ENCODE results near the gene POLR1H. TPM values are rescaled to one million over a fixed set of nuclear protein-coding genes. Genes with fewer than 3 reads are reported as not detected.

Gene POLR1H
- polyA plus RNA-seq, 2 of the 4 experiments (the other 2 are of a cell fraction) = 25.5 to 34.6 TPM

DNA sequence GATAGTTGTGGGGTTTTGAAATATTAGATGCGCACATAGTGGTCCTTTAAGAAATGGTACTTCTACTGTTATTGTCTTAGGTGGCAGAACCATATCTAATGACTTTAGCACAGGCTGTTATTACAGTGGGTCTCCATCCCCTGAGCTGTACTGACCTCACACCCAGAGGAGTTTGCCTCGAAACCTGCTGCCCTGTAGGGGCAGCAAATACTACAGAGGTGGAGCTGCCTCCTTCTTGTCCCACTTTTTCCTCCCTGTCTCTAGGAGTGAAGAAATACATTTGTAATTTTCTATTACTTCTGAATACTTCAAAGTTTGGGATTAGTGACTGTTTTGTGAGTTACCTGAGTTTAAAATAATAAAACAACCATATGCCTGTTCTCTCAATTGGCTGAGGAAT lies 43.6 kb downstream of the POLR1H start:
- DNase-seq (ENCODE audit: low read depth in 1 of 2, low spot score in 1 of 2) = no peak
- CTCF ChIA-PET = interaction anchor here (1.0 to 16.7 kb wide), 7 partner anchors 13 to 70 kb away, joined by 3 to 353 read pairs (median 16); partner anchors contain the start of genes RNF39 and TRIM40
- FAIRE-seq = no peak
- WGBS (ENCODE audit: missing lambda C conversion rate) = 86% methylated on average over 2 of the region's 2 CpGs
- Histone ChIP-seq H3K4me1 (peaks cover 21% of the 10 kb centered on the region), H3K4me3 (no peak overlapping the region), H3K27ac (no peak overlapping the region), H3K4me2 (no peak overlapping the region), H3K9me3 (no peaks in the 10 kb centered on the region)
- no peak for ATAC-seq
- POLR2A ChIA-PET = interaction anchor here (0.6 kb wide), 1 partner anchor 28 kb away, joined by 3 read pairs; no protein-coding TSS in a partner anchor
- TF ChIP-seq RCOR1 (IDR thresholded peaks at IDR 0.05; ENCODE audit: low read depth, low read length) = no peak
- TF ChIP-seq, protein P1, sequence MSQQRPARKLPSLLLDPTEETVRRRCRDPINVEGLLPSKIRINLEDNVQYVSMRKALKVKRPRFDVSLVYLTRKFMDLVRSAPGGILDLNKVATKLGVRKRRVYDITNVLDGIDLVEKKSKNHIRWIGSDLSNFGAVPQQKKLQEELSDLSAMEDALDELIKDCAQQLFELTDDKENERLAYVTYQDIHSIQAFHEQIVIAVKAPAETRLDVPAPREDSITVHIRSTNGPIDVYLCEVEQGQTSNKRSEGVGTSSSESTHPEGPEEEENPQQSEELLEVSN (IDR thresholded peaks at IDR 0.05; ENCODE audit: borderline replicate concordance, low read depth) = no peak
- TF ChIP-seq JUNB (IDR thresholded peaks at IDR 0.05) = no peak
- no peak for TF ChIP-seq HEYL (CRISPR knock-in tag; IDR thresholded peaks at IDR 0.05)
- no peak for TF ChIP-seq KDM1A (IDR thresholded peaks at IDR 0.05; ENCODE audit: low read depth)
- TF ChIP-seq, protein P2, sequence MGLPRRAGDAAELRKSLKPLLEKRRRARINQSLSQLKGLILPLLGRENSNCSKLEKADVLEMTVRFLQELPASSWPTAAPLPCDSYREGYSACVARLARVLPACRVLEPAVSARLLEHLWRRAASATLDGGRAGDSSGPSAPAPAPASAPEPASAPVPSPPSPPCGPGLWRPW (IDR thresholded peaks at IDR 0.05) = no peak
- TF ChIP-seq CBX8 (IDR thresholded peaks at IDR 0.05) = no peak
- TF ChIP-seq BCL3 (IDR thresholded peaks at IDR 0.05) = no peak
- no peak for TF ChIP-seq NPAS2 (CRISPR knock-in tag; IDR thresholded peaks at IDR 0.05; ENCODE audit: borderline replicate concordance)
- TF ChIP-seq HMGXB4 (CRISPR knock-in tag; IDR thresholded peaks at IDR 0.05; ENCODE audit: borderline replicate concordance) = no peak
- TF ChIP-seq HOXA7 (CRISPR knock-in tag; IDR thresholded peaks at IDR 0.05) = no peak

- no peak for DNase-seq (ENCODE audit: low read depth in 1 of 2, low spot score in 1 of 2)
- no peaks in the 10 kb centered on the region for H3K9me3 ChIP-seq
- ChIA-PET POLR2A (no interaction called here), CTCF (interaction anchor here (0.6 to 16.7 kb wide), 4 partner anchors 9 to 159 kb away, joined by 3 to 353 read pairs (median 12); partner anchors contain the start of gene TRIM40)
- 87% methylated on average over 27 of the region's 27 CpGs for WGBS (ENCODE audit: missing lambda C conversion rate)
- H3K4me2 ChIP-seq = peak overlapping the region; percentile 79; the same call in 1 of the 3 replicates
- no peak for FAIRE-seq
- peaks cover 35% of the 10 kb centered on the region for H3K4me1 ChIP-seq
- no peak for ATAC-seq
- H3K27ac ChIP-seq = no peak overlapping the region; a peak in 2 of 6 replicates
- TF ChIP-seq ESRRA (IDR thresholded peaks at IDR 0.05; ENCODE audit: borderline replicate concordance, low read length) = no peak
- no peak for TF ChIP-seq POLR2A (IDR thresholded peaks at IDR 0.05; ENCODE audit: low read length)
- no peak for TF ChIP-seq PHF8 (IDR thresholded peaks at IDR 0.05; ENCODE audit: borderline replicate concordance, low read depth)
- TF ChIP-seq, protein P1 (IDR thresholded peaks at IDR 0.05; ENCODE audit: borderline replicate concordance, low read depth) = no peak
- TF ChIP-seq, protein P3, sequence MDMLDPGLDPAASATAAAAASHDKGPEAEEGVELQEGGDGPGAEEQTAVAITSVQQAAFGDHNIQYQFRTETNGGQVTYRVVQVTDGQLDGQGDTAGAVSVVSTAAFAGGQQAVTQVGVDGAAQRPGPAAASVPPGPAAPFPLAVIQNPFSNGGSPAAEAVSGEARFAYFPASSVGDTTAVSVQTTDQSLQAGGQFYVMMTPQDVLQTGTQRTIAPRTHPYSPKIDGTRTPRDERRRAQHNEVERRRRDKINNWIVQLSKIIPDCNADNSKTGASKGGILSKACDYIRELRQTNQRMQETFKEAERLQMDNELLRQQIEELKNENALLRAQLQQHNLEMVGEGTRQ (IDR thresholded peaks at IDR 0.05) = no peak
- TF ChIP-seq CEBPB (IDR thresholded peaks at IDR 0.05) = no peak
- TF ChIP-seq ZSCAN20 (CRISPR knock-in tag; IDR thresholded peaks at IDR 0.05) = no peak
- TF ChIP-seq BCL3 (IDR thresholded peaks at IDR 0.05) = no peak
- no peak for TF ChIP-seq ATOH8 (CRISPR knock-in tag; IDR thresholded peaks at IDR 0.05; ENCODE audit: low read depth)
- TF ChIP-seq HDAC2 (IDR thresholded peaks at IDR 0.05) = no peak
- TF ChIP-seq NPAS2 (CRISPR knock-in tag; IDR thresholded peaks at IDR 0.05; ENCODE audit: borderline replicate concordance) = no peak
- no peak overlapping the region for H3K4me3 ChIP-seq
These were observed 50.3 kb downstream of the POLR1H start for GRCh38 chr6:30111266-30111856.
